Measurements from ENCODE around the gene STRN3.
"Not testable (repeated sequence)": the region's sequence is repeated elsewhere in the genome, so short reads cannot be mapped to it uniquely, and the experiment has no call there.

Gene STRN3

GRCh38 chr14:31013841-31014240 is 12.3 kb downstream of the STRN3 start:
- in situ Hi-C loops (cut with HindIII; ENCODE audit: low pct_ligation_motif_present, low pct_unique_long_range_greater_than_20kb, low sequenced_read_pairs): no loop called here
- DNase-seq: no peak

- in situ Hi-C loops (cut with HindIII; ENCODE audit: low pct_ligation_motif_present, low pct_unique_long_range_greater_than_20kb, low sequenced_read_pairs): no loop called here
These were observed 15.2 kb downstream of the STRN3 start for GRCh38 chr14:31010935-31011334.

GRCh38 chr14:31009836-31010574 is 16.2 kb downstream of the STRN3 start:
- in situ Hi-C loops (cut with HindIII; ENCODE audit: low pct_ligation_motif_present, low pct_unique_long_range_greater_than_20kb, low sequenced_read_pairs): no loop called here
- DNase-seq: no peak

More at GRCh38 chr14:31010935-31011334, 15.2 kb downstream of the STRN3 start:
- DNase-seq: no peak

- no peak for DNase-seq
- in situ Hi-C loops (cut with HindIII; ENCODE audit: low pct_ligation_motif_present, low pct_unique_long_range_greater_than_20kb, low sequenced_read_pairs): no loop called here
These were observed 19.5 kb downstream of the STRN3 start for GRCh38 chr14:31006703-31007102.

- DNase-seq; in situ Hi-C loops (cut with HindIII; ENCODE audit: low pct_ligation_motif_present, low pct_unique_long_range_greater_than_20kb, low sequenced_read_pairs): not testable (repeated sequence)
These were observed 22.2 kb downstream of the STRN3 start for GRCh38 chr14:31004007-31004406.

- DNase-seq: no peak
- in situ Hi-C loops (cut with HindIII; ENCODE audit: low pct_ligation_motif_present, low pct_unique_long_range_greater_than_20kb, low sequenced_read_pairs): no loop called here
These were observed 22.9 kb downstream of the STRN3 start for GRCh38 chr14:31003284-31003683.

GRCh38 chr14:31001339-31001658 is 24.9 kb downstream of the STRN3 start:
- in situ Hi-C loops (cut with HindIII; ENCODE audit: low pct_ligation_motif_present, low pct_unique_long_range_greater_than_20kb, low sequenced_read_pairs): no loop called here
- DNase-seq: no peak

- in situ Hi-C loops (cut with HindIII; ENCODE audit: low pct_ligation_motif_present, low pct_unique_long_range_greater_than_20kb, low sequenced_read_pairs): no loop called here
These were observed 25.4 kb downstream of the STRN3 start for GRCh38 chr14:31000629-31001338.

GRCh38 chr14:30999038-30999773 is 27.0 kb downstream of the STRN3 start:
- no peak for DNase-seq
- in situ Hi-C loops (cut with HindIII; ENCODE audit: low pct_ligation_motif_present, low pct_unique_long_range_greater_than_20kb, low sequenced_read_pairs): no loop called here

More at GRCh38 chr14:31000629-31001338, 25.4 kb downstream of the STRN3 start:
- DNase-seq: no peak

GRCh38 chr14:30998100-30998706 is 28.0 kb downstream of the STRN3 start:
- in situ Hi-C loops (cut with HindIII; ENCODE audit: low pct_ligation_motif_present, low pct_unique_long_range_greater_than_20kb, low sequenced_read_pairs): no loop called here
- DNase-seq: no peak

- in situ Hi-C loops (cut with HindIII; ENCODE audit: low pct_ligation_motif_present, low pct_unique_long_range_greater_than_20kb, low sequenced_read_pairs): no loop called here
- DNase-seq: no peak
These were observed 29.1 kb downstream of the STRN3 start for GRCh38 chr14:30996892-30997659.

GRCh38 chr14:30995689-30996088 is 30.5 kb downstream of the STRN3 start:
- in situ Hi-C loops (cut with HindIII; ENCODE audit: low pct_ligation_motif_present, low pct_unique_long_range_greater_than_20kb, low sequenced_read_pairs): no loop called here
- no peak for DNase-seq

- in situ Hi-C loops (cut with HindIII; ENCODE audit: low pct_ligation_motif_present, low pct_unique_long_range_greater_than_20kb, low sequenced_read_pairs): no loop called here
- peak; percentile 32 for DNase-seq
These were observed 31.2 kb downstream of the STRN3 start for GRCh38 chr14:30994681-30995620.

- in situ Hi-C loops (cut with HindIII; ENCODE audit: low pct_ligation_motif_present, low pct_unique_long_range_greater_than_20kb, low sequenced_read_pairs): no loop called here
- no peak for DNase-seq
These were observed 33.1 kb downstream of the STRN3 start for GRCh38 chr14:30993071-30993470.

- no peak for DNase-seq
- in situ Hi-C loops (cut with HindIII; ENCODE audit: low pct_ligation_motif_present, low pct_unique_long_range_greater_than_20kb, low sequenced_read_pairs): no loop called here
These were observed 34.8 kb downstream of the STRN3 start for GRCh38 chr14:30991408-30991807.

GRCh38 chr14:30990770-30991169 is 35.4 kb downstream of the STRN3 start:
- in situ Hi-C loops (cut with HindIII; ENCODE audit: low pct_ligation_motif_present, low pct_unique_long_range_greater_than_20kb, low sequenced_read_pairs): no loop called here
- no peak for DNase-seq

GRCh38 chr14:30988509-30988908 is 37.7 kb downstream of the STRN3 start:
- in situ Hi-C loops (cut with HindIII; ENCODE audit: low pct_ligation_motif_present, low pct_unique_long_range_greater_than_20kb, low sequenced_read_pairs): no loop called here
- DNase-seq: no peak
